ENCODE results near the gene RNF212. TPM values are rescaled to one million over a fixed set of nuclear protein-coding genes. Genes with fewer than 3 reads are reported as not detected.

RNF212 gene
- total and polyA plus RNA-seq, 9 of the 15 experiments (the other 6 are each of a cell fraction or from before 2014, with no cell fraction given): 0.04 TPM; not detected in 8

DNA sequence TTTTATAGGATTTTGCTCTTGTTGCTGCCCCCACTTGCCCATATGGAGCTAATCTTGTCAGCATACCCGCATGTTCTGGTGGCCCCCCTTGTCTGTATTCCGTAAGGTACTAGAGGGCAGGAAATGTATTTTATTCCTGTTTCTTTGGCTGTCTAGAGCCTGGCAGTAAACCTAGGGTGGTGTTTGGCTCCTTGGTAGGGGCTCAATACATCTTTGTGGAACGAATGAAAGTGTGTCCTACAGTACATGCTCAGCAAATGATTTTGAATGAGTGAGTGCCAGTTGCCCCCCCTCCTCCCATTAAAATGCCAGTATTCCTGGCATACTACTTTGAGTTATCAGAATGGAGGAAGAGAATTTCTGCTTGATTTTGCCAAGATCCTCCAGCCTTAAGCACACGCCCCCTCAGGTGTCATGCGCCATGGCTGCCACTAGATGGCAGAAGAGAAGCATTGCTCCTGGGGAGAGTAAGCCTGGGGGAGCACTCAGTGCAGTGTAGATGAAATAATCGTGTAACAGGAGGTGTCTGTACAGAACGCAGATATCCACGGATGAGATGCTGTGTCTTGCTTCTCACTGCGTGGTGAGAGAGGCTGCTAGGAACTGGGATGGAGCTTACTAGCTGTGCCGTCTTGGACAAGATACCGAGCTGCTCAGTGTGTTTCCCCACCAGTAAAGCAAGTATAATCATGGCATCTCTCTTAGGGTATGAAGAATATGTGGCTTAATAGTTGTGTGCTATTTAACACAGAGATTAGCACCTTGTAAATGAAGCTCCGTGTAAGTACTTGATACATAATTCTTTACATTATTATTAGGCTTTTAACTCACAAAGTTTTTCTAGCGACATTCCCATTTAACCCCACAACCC is 17.2 kb upstream of the RNF212 start:
- peaks cover 16 to 25% of the 10 kb centered on the region in 2 experiments; a peak in 4 of 5 replicates for H3K27me3 ChIP-seq (ENCODE audit: control insufficient read depth in 2 of 2, insufficient read depth in 2 of 2, low read length in 2 of 2)
- FAIRE-seq: peak; percentile 99
- H3K4me1 ChIP-seq (replicated peaks in 1 of 2; ENCODE audit: control insufficient read depth in 2 of 2, insufficient read depth in 2 of 2, low read length in 2 of 2): no peaks in the 10 kb centered on the region; a peak in 1 of 5 replicates
- peak; percentile 83 to 88 (median 86) for DNase-seq (ENCODE audit: extremely low read depth in 1 of 4, low spot score in 3 of 4)
- H4K20me1 ChIP-seq (replicated peaks; ENCODE audit: control insufficient read depth, insufficient read depth, low read length): no peaks in the 10 kb centered on the region; the same call in 1 of the 2 replicates
- ChIA-PET POLR2A (interaction anchor here (0.6 kb wide), 1 partner anchor 238 kb away, joined by 3 read pairs; no protein-coding TSS in a partner anchor), CTCF (ENCODE audit: low intra/inter-chr PET ratio) (interaction anchor here (0.6 to 2.2 kb wide), 5 partner anchors 11 to 260 kb away, joined by 3 to 11 read pairs (median 4); no protein-coding TSS in a partner anchor)
- H3K27ac ChIP-seq (ENCODE audit: extremely low read depth, low read depth, low read length): no peak overlapping the region
- ATAC-seq: peak; percentile 100
- H3K9ac ChIP-seq (ENCODE audit: insufficient read depth in 1 of 2, low read depth in 2 of 2, low read length in 2 of 2): no peak overlapping the region
- no peak overlapping the region for H3K4me3 ChIP-seq
- no peaks in the 10 kb centered on the region for H3K9me1 ChIP-seq (ENCODE audit: control insufficient read depth, insufficient read depth, low read length)
- H3K9me3 ChIP-seq (replicated peaks; ENCODE audit: control insufficient read depth, insufficient read depth, low read depth, low read length): no peaks in the 10 kb centered on the region
- in situ Hi-C loops (cut with MboI): loop anchor here (5.0 to 10.0 kb wide), 2 partner anchors 222 to 494 kb away; no protein-coding TSS in a partner anchor
- 5% methylated on average over 13 of the region's 13 CpGs for WGBS (ENCODE audit: insufficient coverage, low coverage, missing lambda C conversion rate)
- H3K36me3 ChIP-seq (ENCODE audit: control insufficient read depth, insufficient read depth, low read length): no peaks in the 10 kb centered on the region
- no peaks in the 10 kb centered on the region for H3K79me2 ChIP-seq (ENCODE audit: control insufficient read depth, insufficient read depth, low read length)
- H2AFZ ChIP-seq (ENCODE audit: low read depth, low read length): no peak overlapping the region
- no TSS peak for BruUV-seq (replicated peaks)
- H3K4me2 ChIP-seq (ENCODE audit: insufficient read depth, low read length): no peak overlapping the region; the same call in 1 of the 2 replicates
- intact Hi-C loops (cut with micrococcal nuclease): loop anchor here (1.0 kb wide), 2 partner anchors 139 to 217 kb away; partner anchors contain the start of gene UVSSA
- TF ChIP-seq, protein P1, sequence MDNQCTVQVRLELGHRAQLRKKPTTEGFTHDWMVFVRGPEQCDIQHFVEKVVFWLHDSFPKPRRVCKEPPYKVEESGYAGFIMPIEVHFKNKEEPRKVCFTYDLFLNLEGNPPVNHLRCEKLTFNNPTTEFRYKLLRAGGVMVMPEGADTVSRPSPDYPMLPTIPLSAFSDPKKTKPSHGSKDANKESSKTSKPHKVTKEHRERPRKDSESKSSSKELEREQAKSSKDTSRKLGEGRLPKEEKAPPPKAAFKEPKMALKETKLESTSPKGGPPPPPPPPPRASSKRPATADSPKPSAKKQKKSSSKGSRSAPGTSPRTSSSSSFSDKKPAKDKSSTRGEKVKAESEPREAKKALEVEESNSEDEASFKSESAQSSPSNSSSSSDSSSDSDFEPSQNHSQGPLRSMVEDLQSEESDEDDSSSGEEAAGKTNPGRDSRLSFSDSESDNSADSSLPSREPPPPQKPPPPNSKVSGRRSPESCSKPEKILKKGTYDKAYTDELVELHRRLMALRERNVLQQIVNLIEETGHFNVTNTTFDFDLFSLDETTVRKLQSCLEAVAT (IDR thresholded peaks at IDR 0.05): 0 out of 4 replicates have a peak, but pooled peaks of 1 of the 2 experiments have one; percentile 25
- TF ChIP-seq, protein P2, sequence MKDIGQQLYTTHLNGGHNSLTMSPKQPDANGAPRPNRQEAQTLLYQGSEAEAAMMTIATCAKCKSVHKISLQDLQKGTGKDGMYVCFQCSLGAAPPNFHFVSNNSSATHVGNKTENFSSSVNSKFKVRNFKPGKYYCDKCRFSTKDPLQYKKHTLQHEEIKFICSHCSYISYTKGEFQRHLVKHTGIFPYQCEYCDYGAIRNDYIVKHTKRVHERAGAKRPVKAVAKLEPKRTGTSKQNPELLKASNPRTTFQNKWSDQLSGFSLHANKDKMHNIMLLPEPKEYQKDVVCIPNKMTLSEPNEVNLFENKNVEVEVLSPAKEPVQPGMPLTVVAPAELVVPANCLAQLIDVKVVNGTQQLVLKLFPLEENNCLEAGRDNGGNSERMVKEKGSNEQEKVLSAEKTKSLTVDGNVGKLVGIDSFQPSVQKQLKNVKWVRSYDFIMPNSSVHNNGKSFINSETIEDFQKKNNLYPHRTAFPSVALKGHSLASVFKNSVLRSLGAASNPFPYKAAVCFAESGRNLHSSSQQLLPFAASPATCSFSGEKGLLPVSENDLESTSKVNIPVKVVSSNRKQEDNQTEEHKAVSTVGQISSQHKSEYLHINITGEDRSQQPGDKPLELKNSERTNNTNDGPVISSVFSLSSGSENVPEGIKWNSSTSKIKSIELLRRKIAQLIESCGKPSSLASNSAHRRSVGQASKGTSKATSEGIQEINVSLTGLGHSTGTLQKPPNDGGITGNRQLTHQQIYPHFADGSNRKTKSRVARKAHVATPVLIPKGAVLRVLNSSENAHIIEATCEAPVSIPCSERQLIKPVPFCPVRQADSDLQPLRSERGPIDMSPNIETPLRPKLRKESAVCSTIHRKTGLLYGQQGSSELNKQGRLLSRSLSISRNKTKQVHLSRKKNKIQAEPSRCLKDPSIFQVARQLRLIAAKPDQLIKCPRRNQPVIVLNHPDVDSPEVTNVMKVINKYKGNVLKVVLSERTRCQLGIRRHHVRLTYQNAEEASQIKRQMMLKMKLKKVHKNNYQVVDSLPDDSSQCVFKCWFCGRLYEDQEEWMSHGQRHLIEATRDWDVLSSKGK (CRISPR knock-in tag; IDR thresholded peaks at IDR 0.05): no peak
- no peak for TF ChIP-seq WHSC1 (IDR thresholded peaks at IDR 0.05; ENCODE audit: low read length)
- peak; percentile 54; the same call in 1 of the 2 replicates for TF ChIP-seq SP1 (CRISPR knock-in tag; IDR thresholded peaks at IDR 0.05)
- TF ChIP-seq KLF16 (IDR thresholded peaks at IDR 0.05): peak; percentile 60
- TF ChIP-seq, protein P3, sequence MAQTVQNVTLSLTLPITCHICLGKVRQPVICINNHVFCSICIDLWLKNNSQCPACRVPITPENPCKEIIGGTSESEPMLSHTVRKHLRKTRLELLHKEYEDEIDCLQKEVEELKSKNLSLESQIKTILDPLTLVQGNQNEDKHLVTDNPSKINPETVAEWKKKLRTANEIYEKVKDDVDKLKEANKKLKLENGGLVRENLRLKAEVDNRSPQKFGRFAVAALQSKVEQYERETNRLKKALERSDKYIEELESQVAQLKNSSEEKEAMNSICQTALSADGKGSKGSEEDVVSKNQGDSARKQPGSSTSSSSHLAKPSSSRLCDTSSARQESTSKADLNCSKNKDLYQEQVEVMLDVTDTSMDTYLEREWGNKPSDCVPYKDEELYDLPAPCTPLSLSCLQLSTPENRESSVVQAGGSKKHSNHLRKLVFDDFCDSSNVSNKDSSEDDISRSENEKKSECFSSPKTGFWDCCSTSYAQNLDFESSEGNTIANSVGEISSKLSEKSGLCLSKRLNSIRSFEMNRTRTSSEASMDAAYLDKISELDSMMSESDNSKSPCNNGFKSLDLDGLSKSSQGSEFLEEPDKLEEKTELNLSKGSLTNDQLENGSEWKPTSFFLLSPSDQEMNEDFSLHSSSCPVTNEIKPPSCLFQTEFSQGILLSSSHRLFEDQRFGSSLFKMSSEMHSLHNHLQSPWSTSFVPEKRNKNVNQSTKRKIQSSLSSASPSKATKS (CRISPR knock-in tag; IDR thresholded peaks at IDR 0.05): no peak
- TF ChIP-seq FUS (optimal IDR thresholded peaks at IDR 0.05; ENCODE audit: low read depth, low read length): no peak
- TF ChIP-seq, protein P4, sequence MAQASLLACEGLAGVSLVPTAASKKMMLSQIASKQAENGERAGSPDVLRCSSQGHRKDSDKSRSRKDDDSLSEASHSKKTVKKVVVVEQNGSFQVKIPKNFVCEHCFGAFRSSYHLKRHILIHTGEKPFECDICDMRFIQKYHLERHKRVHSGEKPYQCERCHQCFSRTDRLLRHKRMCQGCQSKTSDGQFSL (CRISPR knock-in tag; IDR thresholded peaks at IDR 0.05): peak; percentile 83; the same call in 1 of the 2 replicates
- TF ChIP-seq, protein P4 (tag; IDR thresholded peaks at IDR 0.05): no peak
- TF ChIP-seq ZSCAN29 (IDR thresholded peaks at IDR 0.05): peak; percentile 60; the same call in 1 of the 2 replicates
- peak; percentile 92 for TF ChIP-seq ZNF263 (CRISPR knock-in tag; IDR thresholded peaks at IDR 0.05; ENCODE audit: borderline replicate concordance)
- peak; percentile 50; the same call in 1 of the 2 replicates for TF ChIP-seq CTBP1 (IDR thresholded peaks at IDR 0.05; ENCODE audit: borderline replicate concordance)

All from K562 (cell line).